Neutrophil (primary cell): ENCODE data around the gene CD300LF.
A peak's percentile ranks its signal among the peaks of the same experiment; 100 is the strongest.

Source experiments
- H3K27ac ChIP-seq: fragments of 200-600 bp; sonication (generic); 2 replicates; pipeline ENCODE4 v1.5.1; 2016; ENCODE audit warnings: mild to moderate bottlenecking, moderate library complexity
- H3K27me3 ChIP-seq: fragments of 200-600 bp; sonication (generic); 2 replicates; pipeline ENCODE4 v1.6.0; 2016; ENCODE audit warnings: mild to moderate bottlenecking
- H3K36me3 ChIP-seq: fragments of 200-600 bp; sonication (generic); 2 replicates; pipeline ENCODE4 v1.5.1; 2017
- H3K4me1 ChIP-seq, 2 experiments: fragments of 200-600 bp in 1 of 2; sonication (generic) in 1 of 2; 1 replicate in 1 of 2; 2 replicates in 1 of 2; pipeline versions ENCODE4 v1.5.1 to v1.6.1; 2013 to 2016; ENCODE audit warnings: low read depth in 1 of 2, low read length in 1 of 2, mild to moderate bottlenecking in 1 of 2, moderate library complexity in 1 of 2; ENCODE audit not compliant: control insufficient read depth in 1 of 2, insufficient read depth in 1 of 2
- H3K4me3 ChIP-seq, 2 experiments: fragments of 200-600 bp in 1 of 2; sonication (generic) in 1 of 2; 1 replicate in 1 of 2; 2 replicates in 1 of 2; pipeline ENCODE4 v1.5.1; 2013 to 2016; ENCODE audit warnings: low read depth in 1 of 2, low read length in 1 of 2, mild to moderate bottlenecking in 1 of 2, moderate library complexity in 1 of 2
- H3K9me3 ChIP-seq: fragments of 200-600 bp; sonication (generic); 2 replicates; pipeline ENCODE4 v1.5.1; 2016
- TF ChIP-seq, protein P1 (sequence below): fragments of 200-600 bp; sonication (generic); IDR thresholded peaks from 2 replicates; pipeline ENCODE4 v1.5.1; 2016; ENCODE audit warnings: antibody characterized with exemption

CD300LF gene

GRCh38 chr17:74687886-74688285, 24.8 kb downstream of the CD300LF start:
- H3K9me3 ChIP-seq, result no peaks in the 10 kb centered on the region
- H3K36me3 ChIP-seq, result no peaks in the 10 kb centered on the region
- H3K4me3 ChIP-seq, result no peak overlapping the region
- H3K27me3 ChIP-seq, result peaks cover 12% of the 10 kb centered on the region
- TF ChIP-seq, protein P1, sequence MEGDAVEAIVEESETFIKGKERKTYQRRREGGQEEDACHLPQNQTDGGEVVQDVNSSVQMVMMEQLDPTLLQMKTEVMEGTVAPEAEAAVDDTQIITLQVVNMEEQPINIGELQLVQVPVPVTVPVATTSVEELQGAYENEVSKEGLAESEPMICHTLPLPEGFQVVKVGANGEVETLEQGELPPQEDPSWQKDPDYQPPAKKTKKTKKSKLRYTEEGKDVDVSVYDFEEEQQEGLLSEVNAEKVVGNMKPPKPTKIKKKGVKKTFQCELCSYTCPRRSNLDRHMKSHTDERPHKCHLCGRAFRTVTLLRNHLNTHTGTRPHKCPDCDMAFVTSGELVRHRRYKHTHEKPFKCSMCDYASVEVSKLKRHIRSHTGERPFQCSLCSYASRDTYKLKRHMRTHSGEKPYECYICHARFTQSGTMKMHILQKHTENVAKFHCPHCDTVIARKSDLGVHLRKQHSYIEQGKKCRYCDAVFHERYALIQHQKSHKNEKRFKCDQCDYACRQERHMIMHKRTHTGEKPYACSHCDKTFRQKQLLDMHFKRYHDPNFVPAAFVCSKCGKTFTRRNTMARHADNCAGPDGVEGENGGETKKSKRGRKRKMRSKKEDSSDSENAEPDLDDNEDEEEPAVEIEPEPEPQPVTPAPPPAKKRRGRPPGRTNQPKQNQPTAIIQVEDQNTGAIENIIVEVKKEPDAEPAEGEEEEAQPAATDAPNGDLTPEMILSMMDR, result no peak
- peaks cover 51% of the 10 kb centered on the region in 2 experiments for H3K4me1 ChIP-seq
- peak overlapping the region; percentile 89 for H3K27ac ChIP-seq

DNA sequence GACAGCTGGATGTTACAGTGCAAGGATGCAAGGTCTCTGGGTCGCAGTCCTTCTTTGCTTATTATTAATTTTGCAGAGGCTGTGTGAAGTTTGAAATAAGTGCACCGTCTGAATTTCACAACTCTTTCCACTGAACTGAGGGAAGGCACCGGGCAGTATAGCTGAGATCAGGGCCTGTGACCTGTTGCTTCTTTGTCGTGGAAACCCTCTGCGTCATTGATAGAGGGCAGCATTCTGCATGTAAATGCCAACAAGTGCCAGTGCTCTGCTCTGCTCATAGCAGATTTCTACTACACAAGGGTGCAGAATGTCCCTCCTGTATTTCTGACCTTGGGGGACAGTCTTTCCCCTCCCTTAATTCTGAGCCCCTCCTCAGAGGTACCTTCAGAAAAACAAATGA, 26.0 kb downstream of the CD300LF start:
- Histone ChIP-seq H3K27me3 (peaks cover 23% of the 10 kb centered on the region), H3K36me3 (no peaks in the 10 kb centered on the region), H3K4me1 (peaks cover 51% of the 10 kb centered on the region in 2 experiments), H3K9me3 (no peaks in the 10 kb centered on the region), H3K27ac (no peak overlapping the region), H3K4me3 (peak overlapping the region in 1 of 2 experiments; percentile 1)
- TF ChIP-seq, protein P1, result no peak

DNA sequence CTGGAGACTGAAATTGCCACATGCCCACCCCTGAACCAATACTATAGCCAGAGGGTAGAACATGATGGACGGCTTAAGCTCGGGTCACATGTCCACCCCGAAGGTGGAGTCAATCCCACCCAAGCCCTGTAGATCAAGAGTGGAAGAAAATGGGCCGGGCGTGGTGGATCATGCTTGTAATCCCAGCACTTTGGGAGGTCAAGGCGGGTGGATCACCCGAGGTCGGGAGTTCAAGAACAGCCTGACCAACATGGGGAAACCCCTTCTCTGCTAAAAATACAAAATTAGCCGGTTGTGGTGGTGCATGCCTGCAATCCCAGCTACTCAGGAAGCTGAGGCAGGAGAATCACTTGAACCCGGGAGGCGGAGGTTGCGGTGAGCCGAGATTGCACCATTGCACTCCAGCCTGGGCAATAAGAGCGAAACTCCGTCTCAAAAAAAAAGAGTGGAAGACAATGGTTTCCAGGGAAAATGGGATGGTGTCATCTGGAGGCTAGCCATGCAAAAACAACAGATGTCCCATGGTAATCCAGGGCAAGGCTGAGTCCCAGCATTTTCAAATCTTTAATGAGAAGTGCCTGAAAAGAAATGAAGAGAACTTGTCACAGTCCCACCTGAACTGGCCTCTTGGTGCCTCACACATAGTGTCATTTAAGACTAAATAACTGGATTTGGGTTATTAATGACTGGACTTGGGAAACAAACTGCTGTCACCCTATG, 30.1 kb downstream of the CD300LF start:
- Histone ChIP-seq H3K4me1 (peaks cover 26 to 29% of the 10 kb centered on the region in 2 experiments), H3K27ac (no peak overlapping the region), H3K27me3 (peaks cover 54% of the 10 kb centered on the region), H3K4me3 (no peak overlapping the region), H3K9me3 (no peaks in the 10 kb centered on the region), H3K36me3 (no peaks in the 10 kb centered on the region)
- TF ChIP-seq, protein P1, result no peak

- Histone ChIP-seq H3K36me3 (no peaks in the 10 kb centered on the region), H3K27me3 (peaks cover 60% of the 10 kb centered on the region), H3K4me1 (peaks cover 20 to 27% of the 10 kb centered on the region in 2 experiments), H3K9me3 (no peaks in the 10 kb centered on the region), H3K27ac (no peak overlapping the region), H3K4me3 (no peak overlapping the region)
- TF ChIP-seq, protein P1, result no peak
Measured at GRCh38 chr17:74682028-74682427, 30.7 kb downstream of the CD300LF start.

DNA sequence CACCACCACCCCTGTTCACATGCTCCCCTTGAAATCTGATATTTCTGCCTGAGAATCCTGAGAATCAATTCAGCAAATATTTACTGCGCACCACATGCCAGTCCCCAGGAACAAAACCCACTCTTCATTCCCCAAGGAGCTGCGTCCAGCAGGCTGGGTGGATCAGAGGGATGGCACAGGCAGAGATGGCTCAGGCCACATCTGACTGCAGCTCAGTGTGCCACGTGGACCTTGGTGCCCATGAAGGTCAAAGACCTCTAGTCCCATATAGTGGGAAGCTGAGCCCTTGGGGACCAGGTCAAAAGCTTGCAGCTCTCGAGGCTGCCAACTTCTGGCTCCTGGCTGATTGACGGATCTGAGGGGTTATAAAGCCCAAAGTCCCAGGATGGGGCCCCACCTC, 31.8 kb downstream of the CD300LF start:
- Histone ChIP-seq H3K36me3 (no peaks in the 10 kb centered on the region), H3K9me3 (no peaks in the 10 kb centered on the region), H3K4me3 (no peak overlapping the region), H3K4me1 (peaks cover 15 to 22% of the 10 kb centered on the region in 2 experiments), H3K27me3 (peaks cover 71% of the 10 kb centered on the region), H3K27ac (no peak overlapping the region)
- TF ChIP-seq, protein P1, result no peak
